ENCODE results near the gene IPCEF1.

The IPCEF1 gene

DNA sequence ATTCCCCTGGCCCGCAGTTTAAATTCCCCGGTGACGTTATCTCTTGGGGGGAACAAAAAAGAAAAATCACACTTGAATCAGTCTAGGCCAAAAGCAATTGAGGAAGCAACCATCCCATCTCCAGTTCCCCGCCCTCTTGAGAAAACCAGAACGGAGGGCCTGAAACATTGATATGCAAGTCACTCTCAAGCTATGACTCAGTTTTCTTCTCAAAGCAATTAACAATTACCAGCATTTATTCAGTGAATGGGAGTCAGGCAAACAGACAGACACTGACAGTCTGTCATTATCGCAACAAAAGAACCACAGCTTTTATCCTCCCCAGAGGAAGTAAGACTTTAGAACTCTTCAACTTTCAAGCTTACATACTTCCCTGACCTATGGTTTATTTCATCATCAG is 216.7 kb downstream of the IPCEF1 start:
- no peak overlapping the region for H2AFZ ChIP-seq (ENCODE audit: low read depth)
- H3K4me2 ChIP-seq: no peak overlapping the region
- no peak overlapping the region for H3K4me3 ChIP-seq (IDR thresholded peaks at IDR 0.05; ENCODE audit: insufficient read depth, low read depth, low read length)
- no peaks in the 10 kb centered on the region for H3K4me1 ChIP-seq (ENCODE audit: low read depth, poor library complexity, severe bottlenecking)
- H3K9ac ChIP-seq: no peak overlapping the region
- no peaks in the 10 kb centered on the region for H3K79me2 ChIP-seq (ENCODE audit: insufficient read depth, low read depth)
- TF ChIP-seq, protein P1, sequence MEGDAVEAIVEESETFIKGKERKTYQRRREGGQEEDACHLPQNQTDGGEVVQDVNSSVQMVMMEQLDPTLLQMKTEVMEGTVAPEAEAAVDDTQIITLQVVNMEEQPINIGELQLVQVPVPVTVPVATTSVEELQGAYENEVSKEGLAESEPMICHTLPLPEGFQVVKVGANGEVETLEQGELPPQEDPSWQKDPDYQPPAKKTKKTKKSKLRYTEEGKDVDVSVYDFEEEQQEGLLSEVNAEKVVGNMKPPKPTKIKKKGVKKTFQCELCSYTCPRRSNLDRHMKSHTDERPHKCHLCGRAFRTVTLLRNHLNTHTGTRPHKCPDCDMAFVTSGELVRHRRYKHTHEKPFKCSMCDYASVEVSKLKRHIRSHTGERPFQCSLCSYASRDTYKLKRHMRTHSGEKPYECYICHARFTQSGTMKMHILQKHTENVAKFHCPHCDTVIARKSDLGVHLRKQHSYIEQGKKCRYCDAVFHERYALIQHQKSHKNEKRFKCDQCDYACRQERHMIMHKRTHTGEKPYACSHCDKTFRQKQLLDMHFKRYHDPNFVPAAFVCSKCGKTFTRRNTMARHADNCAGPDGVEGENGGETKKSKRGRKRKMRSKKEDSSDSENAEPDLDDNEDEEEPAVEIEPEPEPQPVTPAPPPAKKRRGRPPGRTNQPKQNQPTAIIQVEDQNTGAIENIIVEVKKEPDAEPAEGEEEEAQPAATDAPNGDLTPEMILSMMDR (conservative IDR thresholded peaks at IDR 0.05; ENCODE audit: low read depth, low read length): no peak
- no peaks in the 10 kb centered on the region for H3K27me3 ChIP-seq (ENCODE audit: insufficient read depth, low read depth)
- H3K36me3 ChIP-seq (ENCODE audit: insufficient read depth): no peaks in the 10 kb centered on the region
- no peak overlapping the region for H3K27ac ChIP-seq
- H4K20me1 ChIP-seq (ENCODE audit: insufficient read depth): no peaks in the 10 kb centered on the region

- H3K4me1 ChIP-seq (ENCODE audit: low read depth, poor library complexity, severe bottlenecking): no peaks in the 10 kb centered on the region
- no peak overlapping the region for H3K4me2 ChIP-seq
- TF ChIP-seq, protein P1 (conservative IDR thresholded peaks at IDR 0.05; ENCODE audit: low read depth, low read length): no peak
- H3K36me3 ChIP-seq (ENCODE audit: insufficient read depth): no peaks in the 10 kb centered on the region
- no peaks in the 10 kb centered on the region for H3K79me2 ChIP-seq (ENCODE audit: insufficient read depth, low read depth)
- H3K9ac ChIP-seq: no peak overlapping the region
- H3K27me3 ChIP-seq (ENCODE audit: insufficient read depth, low read depth): no peaks in the 10 kb centered on the region
- no peaks in the 10 kb centered on the region for H4K20me1 ChIP-seq (ENCODE audit: insufficient read depth)
- H3K4me3 ChIP-seq (IDR thresholded peaks at IDR 0.05; ENCODE audit: insufficient read depth, low read depth, low read length): no peak overlapping the region
- no peak overlapping the region for H2AFZ ChIP-seq (ENCODE audit: low read depth)
- no peak overlapping the region for H3K27ac ChIP-seq
These were observed 217.8 kb downstream of the IPCEF1 start for GRCh38 chr6:154138793-154139192.

GRCh38 chr6:154134471-154135147 is 222.0 kb downstream of the IPCEF1 start:
- H3K79me2 ChIP-seq (ENCODE audit: insufficient read depth, low read depth): no peaks in the 10 kb centered on the region

DNA sequence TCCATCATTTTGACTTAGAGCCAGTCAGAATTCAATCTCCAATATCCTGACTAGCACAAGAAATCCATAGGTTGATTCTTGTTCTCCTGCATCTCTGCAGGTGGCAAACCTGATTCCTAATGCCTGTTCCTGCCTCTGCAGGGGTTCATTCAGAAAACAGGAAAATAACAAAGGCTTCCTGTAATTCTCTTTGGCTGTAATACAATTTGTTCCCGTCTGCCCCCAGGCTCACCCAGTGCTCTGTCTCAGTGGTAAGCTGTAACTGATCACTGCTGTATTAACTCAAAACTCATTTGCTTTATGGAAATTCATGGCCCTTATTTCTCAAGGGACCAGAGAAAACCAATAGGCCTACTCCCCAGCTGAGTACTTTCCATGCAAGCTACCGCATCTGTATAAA is 228.9 kb downstream of the IPCEF1 start:
- Histone ChIP-seq H3K4me3 (IDR thresholded peaks at IDR 0.05; ENCODE audit: insufficient read depth, low read depth, low read length) (no peak overlapping the region), H3K36me3 (ENCODE audit: insufficient read depth) (no peaks in the 10 kb centered on the region), H4K20me1 (ENCODE audit: insufficient read depth) (no peaks in the 10 kb centered on the region), H3K79me2 (ENCODE audit: insufficient read depth, low read depth) (no peaks in the 10 kb centered on the region), H3K4me2 (no peak overlapping the region), H3K27ac (no peak overlapping the region), H3K27me3 (ENCODE audit: insufficient read depth, low read depth) (no peaks in the 10 kb centered on the region), H2AFZ (ENCODE audit: low read depth) (no peak overlapping the region), H3K4me1 (ENCODE audit: low read depth, poor library complexity, severe bottlenecking) (no peaks in the 10 kb centered on the region), H3K9ac (no peak overlapping the region)
- TF ChIP-seq, protein P1 (conservative IDR thresholded peaks at IDR 0.05; ENCODE audit: low read depth, low read length): no peak

More at GRCh38 chr6:154134471-154135147, 222.0 kb downstream of the IPCEF1 start:
- Histone ChIP-seq H3K4me3 (IDR thresholded peaks at IDR 0.05; ENCODE audit: insufficient read depth, low read depth, low read length) (no peak overlapping the region), H3K27me3 (ENCODE audit: insufficient read depth, low read depth) (no peaks in the 10 kb centered on the region), H3K9ac (no peak overlapping the region), H4K20me1 (ENCODE audit: insufficient read depth) (no peaks in the 10 kb centered on the region), H3K36me3 (ENCODE audit: insufficient read depth) (no peaks in the 10 kb centered on the region), H3K4me2 (no peak overlapping the region), H3K27ac (no peak overlapping the region), H2AFZ (ENCODE audit: low read depth) (no peak overlapping the region), H3K4me1 (ENCODE audit: low read depth, poor library complexity, severe bottlenecking) (no peaks in the 10 kb centered on the region)
- TF ChIP-seq, protein P1 (conservative IDR thresholded peaks at IDR 0.05; ENCODE audit: low read depth, low read length): no peak

All from KMS-11 (cell line).